Upper lobe of right lung (tissue), 1 donor: ENCODE measurements around the gene CSGALNACT2. TPM values are rescaled to one million over a fixed set of nuclear protein-coding genes. Genes with fewer than 3 reads are reported as not detected.
"Not testable (repeated sequence)": the region's sequence is repeated elsewhere in the genome, so short reads cannot be mapped to it uniquely, and the experiment has no call there.

Source experiments
- ATAC-seq: fragments of 200-7000 bp; cut with Tn5 transposase; one replicate; pipeline ENCODE4 v1.9.1; 2020; ENCODE audit warnings: mild to moderate bottlenecking, moderate library complexity
- DNase-seq: peaks from one replicate; pipeline ENCODE4 v3.0.0-alpha.2; 2020
- H3K27ac ChIP-seq: fragments of 200-600 bp; one replicate; pipeline ENCODE4 v1.8.0; 2022
- H3K27me3 ChIP-seq: fragments of 200-600 bp; one replicate; pipeline ENCODE4 v1.8.0; 2022; ENCODE audit warnings: mild to moderate bottlenecking
- H3K36me3 ChIP-seq: fragments of 200-600 bp; one replicate; pipeline ENCODE4 v1.8.0; 2022
- H3K4me1 ChIP-seq: fragments of 200-600 bp; one replicate; pipeline ENCODE4 v1.8.0; 2022
- H3K4me3 ChIP-seq: fragments of 200-600 bp; one replicate; pipeline ENCODE4 v1.8.0; 2022; ENCODE audit warnings: mild to moderate bottlenecking
- H3K9me3 ChIP-seq: fragments of 200-600 bp; one replicate; pipeline ENCODE4 v1.8.0; 2022
- CTCF ChIP-seq: fragments of 200-600 bp; IDR thresholded peaks from one replicate; pipeline ENCODE4 v1.8.0; 2022; ENCODE audit warnings: antibody characterized with exemption
- intact Hi-C: fragments of 100-400 bp; cut with DNase I; formaldehyde crosslinking; loops from one replicate; pipeline ENCODE4 v1.11.0; 2022
- total RNA-seq: library from RNA; stranded (reverse); fragmentation: NEBNext Ultra II Directional; extraction: Animal tissue kit (Norgen Biotek cat#: 25700); gene quantifications from one replicate; pipeline ENCODE4 v1.2.1, GENCODE V29; 2021
- donor health status: DM: no; HTN: yes; CAD: no; lungs with severe emphysema.

Gene CSGALNACT2
- total RNA-seq, 1 donor from 2014 or later: 40.8 TPM

- no peak for DNase-seq
- no peaks in the 10 kb centered on the region for H3K4me1 ChIP-seq
- H3K36me3 ChIP-seq: no peaks in the 10 kb centered on the region
- H3K4me3 ChIP-seq: no peak overlapping the region
- no peak overlapping the region for H3K27ac ChIP-seq
- no peak for ATAC-seq
- intact Hi-C loops: no loop called here
- no peaks in the 10 kb centered on the region for H3K9me3 ChIP-seq
- H3K27me3 ChIP-seq: peaks cover 3% of the 10 kb centered on the region
- no peak for TF ChIP-seq CTCF
Observed at GRCh38 chr10:43093423-43094076, 44.7 kb upstream of the CSGALNACT2 start.

- TF ChIP-seq CTCF: no peak
- Histone ChIP-seq H3K4me3 (no peak overlapping the region), H3K36me3 (no peaks in the 10 kb centered on the region), H3K27ac (no peak overlapping the region), H3K27me3 (peaks cover 3% of the 10 kb centered on the region), H3K4me1 (no peaks in the 10 kb centered on the region), H3K9me3 (no peaks in the 10 kb centered on the region)
- DNase-seq (no peak), ATAC-seq (no peak)
- intact Hi-C loops: no loop called here
Observed at GRCh38 chr10:43094085-43094484, 44.2 kb upstream of the CSGALNACT2 start.

GRCh38 chr10:43099339-43099738 is 38.9 kb upstream of the CSGALNACT2 start:
- intact Hi-C loops, ATAC-seq, H3K27ac ChIP-seq, H3K36me3 ChIP-seq, H3K4me3 ChIP-seq, H3K9me3 ChIP-seq, H3K4me1 ChIP-seq, DNase-seq, H3K27me3 ChIP-seq: not testable (repeated sequence)

DNA sequence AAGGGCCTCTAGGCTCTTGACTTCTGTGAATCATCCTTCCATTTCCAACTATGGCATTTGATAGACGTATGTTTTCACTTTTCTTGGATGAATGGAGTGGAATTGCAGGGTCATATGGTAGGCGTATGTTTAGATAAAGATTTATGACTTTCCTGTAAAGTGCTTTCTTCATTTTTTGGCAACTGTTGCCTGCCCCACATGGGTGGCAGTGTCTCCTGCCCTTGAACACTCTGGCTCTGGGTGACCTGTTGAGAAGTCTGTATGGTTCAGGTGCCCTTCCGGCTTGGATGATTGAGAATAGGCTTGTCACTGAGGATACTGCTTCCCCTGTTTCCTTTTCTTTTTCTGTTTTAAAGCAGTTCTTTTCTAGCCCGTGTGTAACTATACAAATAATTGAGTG is 38.3 kb upstream of the CSGALNACT2 start:
- H3K36me3 ChIP-seq: no peaks in the 10 kb centered on the region
- H3K9me3 ChIP-seq: no peaks in the 10 kb centered on the region
- intact Hi-C loops: no loop called here
- peaks cover 14% of the 10 kb centered on the region for H3K27me3 ChIP-seq
- ATAC-seq: no peak
- no peak for TF ChIP-seq CTCF
- DNase-seq: no peak
- H3K27ac ChIP-seq: no peak overlapping the region
- H3K4me3 ChIP-seq: no peak overlapping the region
- H3K4me1 ChIP-seq: peaks cover 3% of the 10 kb centered on the region

DNA sequence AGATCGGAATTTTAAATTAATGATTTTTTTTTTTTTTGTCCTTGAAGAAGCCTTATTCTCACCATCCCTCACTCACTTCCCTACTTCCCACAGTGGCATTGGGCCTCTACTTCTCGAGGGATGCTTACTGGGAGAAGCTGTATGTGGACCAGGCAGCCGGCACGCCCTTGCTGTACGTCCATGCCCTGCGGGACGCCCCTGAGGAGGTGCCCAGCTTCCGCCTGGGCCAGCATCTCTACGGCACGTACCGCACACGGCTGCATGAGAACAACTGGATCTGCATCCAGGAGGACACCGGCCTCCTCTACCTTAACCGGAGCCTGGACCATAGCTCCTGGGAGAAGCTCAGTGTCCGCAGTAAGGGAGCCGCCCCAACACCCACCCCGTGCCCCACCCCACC is 37.9 kb upstream of the CSGALNACT2 start:
- no peak for ATAC-seq
- Histone ChIP-seq H3K27me3 (peaks cover 14% of the 10 kb centered on the region), H3K27ac (no peak overlapping the region), H3K9me3 (no peaks in the 10 kb centered on the region), H3K36me3 (no peaks in the 10 kb centered on the region), H3K4me1 (peaks cover 7% of the 10 kb centered on the region), H3K4me3 (no peak overlapping the region)
- intact Hi-C loops: no loop called here
- no peak for DNase-seq
- TF ChIP-seq CTCF: no peak

GRCh38 chr10:43102063-43102828 is 36.0 kb upstream of the CSGALNACT2 start:
- Histone ChIP-seq H3K27ac (no peak overlapping the region), H3K4me3 (no peak overlapping the region), H3K27me3 (peaks cover 11% of the 10 kb centered on the region), H3K9me3 (no peaks in the 10 kb centered on the region), H3K4me1 (peaks cover 10% of the 10 kb centered on the region), H3K36me3 (no peaks in the 10 kb centered on the region)
- ATAC-seq (no peak), DNase-seq (no peak)
- intact Hi-C loops: no loop called here
- TF ChIP-seq CTCF: no peak
